GM18499 (cell line): ENCODE measurements around the gene ASTN1.
A peak's percentile ranks its signal among the peaks of the same experiment; 100 is the strongest.

ENCODE experiments used
- ATAC-seq: cut with Tn5 transposase; IDR thresholded peaks from one replicate; pipeline ENCODE4 v1.9.1; 2021; ENCODE audit warnings: moderate number of reproducible peaks; ENCODE audit not compliant: insufficient read depth, unreplicated experiment

ASTN1 gene

DNA sequence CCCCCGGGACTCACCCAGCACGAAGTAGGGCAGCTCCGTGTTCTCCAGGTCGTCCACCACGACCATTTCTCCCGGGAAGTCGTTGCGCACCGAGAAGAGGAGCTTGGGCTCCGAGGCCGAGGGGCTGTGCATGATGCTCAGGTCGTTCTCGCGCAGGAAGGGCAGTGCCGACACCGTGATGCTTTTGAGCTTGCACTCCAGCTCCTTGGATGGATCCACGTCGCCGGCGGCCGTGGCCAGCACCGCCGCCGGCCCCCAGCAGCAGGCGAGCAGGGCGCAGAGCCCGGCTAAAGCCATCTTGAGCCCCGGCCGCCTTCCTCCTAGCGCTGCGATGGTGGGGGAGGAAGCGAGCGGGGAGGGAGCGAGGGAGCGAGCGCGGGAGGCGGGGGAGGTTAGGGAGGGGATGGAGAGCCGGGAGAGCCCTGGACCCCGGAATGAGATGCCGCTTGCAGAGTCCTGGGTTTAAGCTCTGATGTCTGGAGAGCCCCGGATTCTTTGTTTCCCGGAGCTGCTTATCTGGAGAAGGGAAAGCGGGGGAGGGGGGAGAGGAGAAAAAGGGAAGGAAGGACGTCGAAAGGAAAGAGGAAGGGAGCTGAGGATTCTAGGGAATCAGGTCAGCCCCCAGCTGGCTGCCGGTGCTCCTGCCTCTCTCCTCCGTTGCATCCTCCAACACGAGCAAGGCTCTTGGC is at the start of gene ASTN1:
TSS of gene ASTN1 (minus strand) at position 333 of the 689 bp plus-strand sequence. CDS start at position 297, 36 bp downstream.
- ATAC-seq, result no peak

DNA sequence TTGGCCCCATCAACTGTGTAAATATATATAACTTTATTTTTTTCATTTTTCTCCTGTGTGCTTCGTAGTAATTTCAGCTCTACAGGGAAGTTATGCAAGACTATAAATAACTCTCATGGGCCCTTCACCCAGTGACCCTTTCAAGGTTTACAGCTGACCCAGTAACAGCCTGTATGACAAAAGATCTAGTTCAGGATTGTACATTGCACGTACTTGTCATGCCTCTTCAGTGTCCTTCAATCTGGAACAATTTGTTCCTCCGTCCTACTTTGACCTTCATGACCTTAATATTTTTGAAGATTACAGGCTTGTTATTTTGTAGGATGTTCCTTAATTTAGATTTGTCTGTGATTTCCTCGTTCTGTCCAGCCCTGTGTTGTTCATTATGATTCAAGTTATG is 46.7 kb upstream of the ASTN1 start:
- ATAC-seq, result no peak

GRCh38 chr1:177210071-177210470 is 45.6 kb upstream of the ASTN1 start:
- no peak for ATAC-seq

- no peak for ATAC-seq
Observed at GRCh38 chr1:177209357-177209756, 44.8 kb upstream of the ASTN1 start.

- ATAC-seq, result no peak
Observed at GRCh38 chr1:177208920-177209319, 44.4 kb upstream of the ASTN1 start.

DNA sequence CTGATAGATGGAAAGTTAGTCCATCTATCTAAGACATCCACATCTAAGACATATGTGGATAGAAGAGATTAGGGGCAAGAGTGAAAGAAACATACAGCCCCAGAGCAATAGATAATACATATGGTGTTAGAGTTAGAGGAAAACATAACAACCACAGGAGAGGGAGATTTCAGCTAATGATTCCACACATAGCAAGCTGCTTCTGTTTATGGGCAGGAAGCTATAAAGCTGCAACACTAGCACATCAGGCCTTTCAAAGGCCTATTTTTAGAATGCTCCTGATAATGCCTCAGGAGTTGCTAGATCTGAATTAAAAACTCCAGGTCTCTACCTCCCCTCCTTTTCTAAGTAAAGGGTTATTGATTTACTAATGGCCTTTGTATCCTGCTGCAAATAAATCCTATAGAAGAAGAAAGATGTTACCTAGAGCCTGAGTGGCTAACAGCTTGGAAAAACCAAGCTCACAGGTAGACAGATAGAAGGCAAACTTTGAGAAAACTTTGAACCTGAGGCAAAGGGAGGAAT is 42.4 kb upstream of the ASTN1 start:
- ATAC-seq, result no peak

GRCh38 chr1:177200290-177200689 is 35.8 kb upstream of the ASTN1 start:
- ATAC-seq, result no peak

DNA sequence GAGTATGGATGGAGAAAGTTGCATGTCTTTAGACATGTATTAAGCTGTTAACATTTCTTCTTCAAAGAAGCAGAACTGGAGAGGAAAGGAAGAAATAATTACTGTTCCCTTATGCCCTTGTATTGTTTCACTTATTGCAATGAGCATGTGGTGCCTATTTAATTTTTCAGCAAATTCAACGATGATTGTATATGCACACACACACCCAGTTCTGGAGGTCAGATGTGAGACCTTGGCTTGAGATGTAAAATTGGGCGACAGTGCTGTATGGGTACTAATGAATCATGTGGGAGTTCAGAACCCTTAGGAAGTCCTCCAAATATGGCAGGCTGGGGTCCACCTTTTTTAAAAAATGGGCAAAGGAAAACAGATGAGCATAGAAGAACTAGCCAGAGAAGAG is 33.7 kb upstream of the ASTN1 start:
- no peak for ATAC-seq

DNA sequence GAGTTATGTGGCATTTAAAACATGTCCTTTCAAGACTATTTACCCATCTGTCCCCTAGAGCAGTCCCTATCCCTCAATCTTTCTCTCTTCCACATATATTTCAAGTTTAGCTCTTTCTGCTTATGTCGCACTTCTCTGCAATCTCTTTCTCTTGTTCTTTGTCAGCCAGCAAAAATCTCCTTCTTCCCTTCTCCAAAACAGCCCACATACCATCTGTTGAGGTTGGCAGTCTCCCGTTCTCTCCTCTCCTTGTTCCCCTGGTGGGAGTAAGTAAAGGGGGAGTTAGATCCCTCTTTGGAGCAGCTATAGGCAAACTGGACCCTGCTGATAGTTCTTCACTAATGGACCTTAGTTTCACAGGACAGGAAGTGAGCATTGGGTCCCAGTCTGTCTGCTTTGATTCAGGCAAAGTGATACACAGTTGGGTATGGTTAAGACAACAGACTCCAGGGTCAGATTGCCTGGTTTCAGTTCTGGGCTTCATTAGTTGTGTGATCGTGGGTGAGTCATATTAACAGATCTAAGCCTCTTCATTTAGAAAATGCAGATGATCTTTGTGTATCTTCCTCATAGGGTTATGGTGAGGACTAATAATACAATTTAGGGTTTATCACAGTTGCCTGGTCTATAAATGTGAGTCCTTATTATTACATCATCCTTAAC is 25.9 kb upstream of the ASTN1 start:
- no peak for ATAC-seq

DNA sequence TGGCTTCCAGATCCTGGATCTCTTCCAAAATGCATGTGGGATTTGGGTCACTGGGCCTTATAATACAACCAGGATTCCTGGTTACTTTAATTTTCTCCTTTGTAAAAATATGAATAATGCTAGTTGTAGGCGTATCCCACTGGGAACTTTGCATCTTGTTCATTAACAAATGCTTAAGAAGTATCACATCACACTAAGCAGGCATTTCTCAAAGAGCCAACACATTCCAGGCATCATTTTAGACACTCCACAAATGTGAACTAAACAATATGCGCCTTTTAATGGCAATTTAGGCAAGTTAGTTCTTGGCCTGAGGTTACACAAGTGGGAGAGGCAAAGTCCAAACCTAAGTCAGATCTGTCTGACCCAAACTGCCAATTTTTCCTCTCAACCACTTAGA is 22.1 kb upstream of the ASTN1 start:
- ATAC-seq, result no peak

GRCh38 chr1:177185209-177185608 is 20.7 kb upstream of the ASTN1 start:
- no peak for ATAC-seq

DNA sequence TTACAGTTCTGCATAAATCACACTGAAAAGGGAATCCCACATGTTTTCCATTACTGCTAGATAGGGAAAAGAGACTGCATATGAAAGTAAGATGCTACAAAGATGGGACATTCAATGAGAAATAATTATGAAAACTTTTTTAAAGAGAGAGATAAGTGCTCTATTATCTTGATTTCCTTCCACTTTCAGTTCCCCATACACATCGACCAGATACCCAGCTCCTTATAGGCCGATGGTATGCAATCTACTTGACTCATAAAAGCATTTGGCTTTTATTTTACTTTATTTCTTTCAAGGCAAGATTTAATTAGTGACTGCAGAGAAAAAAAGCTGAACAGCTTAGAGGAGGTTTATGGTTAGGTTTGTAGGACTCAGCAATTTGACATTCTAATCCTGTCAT is 19.3 kb upstream of the ASTN1 start:
- no peak for ATAC-seq

DNA sequence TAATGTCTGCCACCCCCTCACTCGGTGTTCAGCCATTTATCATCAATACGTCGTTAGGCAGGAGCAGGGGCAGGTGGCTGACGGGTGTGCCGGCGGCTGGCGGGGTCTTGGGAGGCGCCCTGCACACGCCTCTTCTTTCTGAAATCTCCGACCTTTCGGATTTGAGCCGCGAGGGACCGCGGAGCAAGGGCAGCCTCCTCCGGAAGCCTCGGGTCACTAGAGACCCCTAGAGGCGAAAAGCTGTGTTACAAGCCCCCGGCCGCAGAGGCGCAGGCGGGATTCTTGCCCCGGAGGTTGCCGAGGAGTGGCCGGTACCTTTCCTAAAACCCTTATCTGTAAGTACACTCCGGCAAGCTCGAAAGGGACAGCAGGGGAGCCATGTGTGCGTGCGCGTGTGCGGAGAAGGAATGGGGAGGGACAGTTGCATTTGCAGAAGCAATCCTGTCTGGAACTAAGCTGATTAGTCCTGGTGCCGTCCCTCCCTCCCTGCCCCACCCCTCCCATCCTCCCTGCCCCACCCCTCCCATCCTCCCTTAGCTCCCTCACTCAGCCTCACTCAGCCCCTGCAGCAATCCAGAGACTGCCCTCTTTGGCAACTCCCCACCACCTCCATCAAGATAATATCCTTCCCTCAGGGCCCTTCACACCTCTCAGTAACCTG is 17.2 kb upstream of the ASTN1 start:
- ATAC-seq, result peak; percentile 94

- ATAC-seq, result no peak
Observed at GRCh38 chr1:177181280-177181630, 16.7 kb upstream of the ASTN1 start.

DNA sequence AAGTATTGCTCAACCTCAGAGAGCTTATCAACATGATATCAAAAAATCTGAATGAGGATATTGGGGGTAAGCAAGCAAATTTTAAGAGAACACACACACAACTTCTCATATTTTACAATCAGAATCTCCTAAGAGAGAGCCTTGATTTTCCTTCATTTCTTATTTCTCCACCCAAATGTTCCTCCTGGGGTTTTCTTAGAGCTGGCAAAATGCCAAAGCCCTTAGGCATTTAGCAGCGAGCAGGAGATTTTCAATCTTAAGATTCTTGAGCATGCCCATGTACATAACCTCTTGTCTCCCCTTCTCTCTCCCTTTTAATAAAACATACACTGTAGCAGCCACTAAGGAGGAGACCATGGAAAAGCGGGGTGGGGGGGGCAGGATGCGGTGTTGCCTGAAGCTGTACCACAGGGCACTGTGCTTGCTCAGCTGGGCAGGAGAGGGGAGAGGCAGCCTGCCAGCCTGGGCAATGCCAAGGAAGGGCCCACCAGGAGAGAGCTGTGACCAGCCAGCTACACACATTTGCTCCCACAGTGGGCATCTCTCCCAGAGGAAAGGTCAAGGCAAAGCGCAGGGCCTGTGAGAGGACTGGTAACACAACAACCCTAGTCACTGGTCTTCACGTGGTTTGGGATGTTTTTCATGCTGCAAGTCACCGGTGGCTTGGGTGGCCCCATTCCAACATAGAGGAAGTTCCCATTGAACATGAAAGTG is 10.6 kb upstream of the ASTN1 start:
- no peak for ATAC-seq

DNA sequence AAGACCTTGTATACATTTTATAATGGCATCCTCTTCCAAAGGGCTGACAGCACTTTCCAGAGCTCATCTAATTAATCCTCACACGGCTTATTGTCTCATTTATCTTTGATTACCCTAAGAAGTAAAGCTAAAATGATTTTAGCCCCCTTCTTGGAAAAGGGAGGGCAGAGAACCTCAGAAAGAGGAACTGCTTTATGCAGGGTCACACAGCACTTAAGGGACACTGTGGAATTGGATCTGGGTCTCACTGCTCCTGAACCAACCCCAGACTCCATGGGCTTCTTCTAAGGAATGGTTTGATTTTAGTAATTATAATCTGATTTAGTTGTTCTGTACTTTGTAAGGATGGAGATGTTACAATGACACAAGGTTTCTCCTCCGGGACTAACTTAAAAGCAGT is 9.5 kb upstream of the ASTN1 start:
- ATAC-seq, result no peak

DNA sequence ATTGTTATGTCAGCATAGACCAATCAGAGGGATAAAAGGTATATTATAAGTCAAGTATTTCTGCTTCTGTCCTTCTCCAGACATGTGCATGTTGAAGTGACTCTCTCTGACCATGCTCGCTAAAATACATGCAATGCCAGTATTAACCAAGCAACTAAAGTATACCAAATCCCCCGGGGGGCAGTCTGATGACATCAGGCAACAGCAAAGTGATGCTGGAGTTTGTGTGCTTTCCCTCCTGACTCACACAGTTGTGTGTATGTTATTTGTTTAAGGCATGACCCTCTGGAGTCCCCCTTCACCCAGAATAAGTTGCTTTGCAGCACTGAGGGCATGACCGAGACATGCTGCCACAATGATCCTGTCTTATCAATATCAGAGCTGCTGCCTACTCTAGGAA is 8.4 kb upstream of the ASTN1 start:
- ATAC-seq, result no peak

GRCh38 chr1:177172272-177172671 is 7.8 kb upstream of the ASTN1 start:
- no peak for ATAC-seq

DNA sequence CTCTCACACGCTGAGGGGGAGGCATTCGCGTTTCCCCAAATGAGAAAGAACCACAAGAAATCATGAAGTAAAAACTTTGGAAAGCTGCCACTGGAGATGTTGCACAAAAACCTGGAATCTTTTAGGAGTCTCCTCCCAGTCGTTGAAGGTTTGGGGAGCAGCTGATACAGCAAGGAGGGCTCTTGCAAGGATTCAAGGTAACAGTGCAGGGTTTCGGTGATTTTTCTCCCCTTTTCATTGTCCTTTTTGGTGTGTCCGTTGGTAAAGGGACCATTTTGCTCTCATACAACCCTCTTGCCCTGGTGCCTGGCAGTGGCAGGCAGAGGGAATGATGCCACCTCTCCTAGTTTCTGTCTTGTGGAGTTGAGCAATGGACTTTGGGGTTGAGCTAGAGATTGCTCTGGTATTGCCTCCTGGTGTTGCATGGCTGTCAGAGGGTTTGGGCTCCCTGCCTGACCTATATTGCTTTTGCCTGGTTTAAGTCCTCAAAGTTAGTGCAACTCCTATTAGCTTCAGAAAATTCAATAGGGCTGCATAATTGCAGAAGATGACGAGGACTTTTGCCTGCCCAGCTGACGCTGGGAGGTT is 7.1 kb upstream of the ASTN1 start:
- ATAC-seq, result no peak

GRCh38 chr1:177170756-177171535 is 6.4 kb upstream of the ASTN1 start, which contains the start of gene BRINP2:
TSS of gene BRINP2 (plus strand) at chr1:177170958. CDS start at chr1:177229877, 58,919 bp downstream.
- no peak for ATAC-seq
